ENCODE results near the gene FBP1.

DNA sequence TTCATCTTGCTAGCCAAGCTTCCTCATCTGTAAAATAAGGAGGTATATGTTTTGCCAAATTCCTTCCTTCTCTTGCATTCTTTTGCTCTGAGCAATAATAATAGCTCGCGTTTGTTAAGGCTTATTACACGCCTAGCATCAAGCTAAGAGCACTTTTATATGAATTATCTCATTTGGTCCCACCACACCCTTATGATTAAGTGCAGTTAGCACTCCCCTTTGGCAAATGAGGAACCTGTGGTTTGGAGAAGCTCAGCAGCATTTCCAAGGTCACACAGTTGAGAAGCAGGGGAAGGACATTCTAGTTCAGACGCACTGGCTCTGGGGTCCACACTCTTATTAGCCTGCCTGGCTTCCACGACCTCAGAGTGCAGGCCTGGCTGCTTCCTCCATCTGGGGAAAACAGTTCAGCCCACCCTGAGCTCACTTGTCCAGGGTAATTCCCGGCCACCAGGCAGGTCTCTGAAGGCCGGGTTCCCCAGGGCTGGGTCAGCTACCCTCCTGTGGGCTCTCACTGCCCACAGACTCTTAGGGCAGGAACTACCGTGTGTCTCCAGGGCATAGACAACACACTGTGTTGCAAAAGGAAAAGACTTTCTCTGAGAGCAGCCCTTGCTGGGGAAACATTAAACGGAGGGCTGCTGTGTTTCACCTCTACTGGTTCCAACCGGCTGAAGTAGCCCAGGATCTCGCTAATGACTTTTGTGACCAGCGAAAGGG, 9.9 kb upstream of the FBP1 start:
- no peak for TF ChIP-seq TAF1 (IDR thresholded peaks at IDR 0.05; ENCODE audit: borderline replicate concordance, insufficient read depth, low read length)
- TF ChIP-seq, protein P1, sequence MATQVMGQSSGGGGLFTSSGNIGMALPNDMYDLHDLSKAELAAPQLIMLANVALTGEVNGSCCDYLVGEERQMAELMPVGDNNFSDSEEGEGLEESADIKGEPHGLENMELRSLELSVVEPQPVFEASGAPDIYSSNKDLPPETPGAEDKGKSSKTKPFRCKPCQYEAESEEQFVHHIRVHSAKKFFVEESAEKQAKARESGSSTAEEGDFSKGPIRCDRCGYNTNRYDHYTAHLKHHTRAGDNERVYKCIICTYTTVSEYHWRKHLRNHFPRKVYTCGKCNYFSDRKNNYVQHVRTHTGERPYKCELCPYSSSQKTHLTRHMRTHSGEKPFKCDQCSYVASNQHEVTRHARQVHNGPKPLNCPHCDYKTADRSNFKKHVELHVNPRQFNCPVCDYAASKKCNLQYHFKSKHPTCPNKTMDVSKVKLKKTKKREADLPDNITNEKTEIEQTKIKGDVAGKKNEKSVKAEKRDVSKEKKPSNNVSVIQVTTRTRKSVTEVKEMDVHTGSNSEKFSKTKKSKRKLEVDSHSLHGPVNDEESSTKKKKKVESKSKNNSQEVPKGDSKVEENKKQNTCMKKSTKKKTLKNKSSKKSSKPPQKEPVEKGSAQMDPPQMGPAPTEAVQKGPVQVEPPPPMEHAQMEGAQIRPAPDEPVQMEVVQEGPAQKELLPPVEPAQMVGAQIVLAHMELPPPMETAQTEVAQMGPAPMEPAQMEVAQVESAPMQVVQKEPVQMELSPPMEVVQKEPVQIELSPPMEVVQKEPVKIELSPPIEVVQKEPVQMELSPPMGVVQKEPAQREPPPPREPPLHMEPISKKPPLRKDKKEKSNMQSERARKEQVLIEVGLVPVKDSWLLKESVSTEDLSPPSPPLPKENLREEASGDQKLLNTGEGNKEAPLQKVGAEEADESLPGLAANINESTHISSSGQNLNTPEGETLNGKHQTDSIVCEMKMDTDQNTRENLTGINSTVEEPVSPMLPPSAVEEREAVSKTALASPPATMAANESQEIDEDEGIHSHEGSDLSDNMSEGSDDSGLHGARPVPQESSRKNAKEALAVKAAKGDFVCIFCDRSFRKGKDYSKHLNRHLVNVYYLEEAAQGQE (IDR thresholded peaks at IDR 0.05; ENCODE audit: insufficient read depth in 1 of 2, low read depth in 2 of 2, low read length in 2 of 2) = no peak
- no peak for TF ChIP-seq POLR2AphosphoS5 (IDR thresholded peaks at IDR 0.05; ENCODE audit: low read depth, low read length)
- TF ChIP-seq SIN3A (IDR thresholded peaks at IDR 0.05; ENCODE audit: borderline replicate concordance, insufficient read depth, low read length) = no peak
- no peak for TF ChIP-seq FOXP2 (optimal IDR thresholded peaks at IDR 0.05; ENCODE audit: borderline replicate concordance, extremely low read depth, extremely low read length, insufficient read depth)
